HG03175 (cell line): ENCODE data around the gene SUGP2.
"Not testable (repeated sequence)": the region's sequence is repeated elsewhere in the genome, so short reads cannot be mapped to it uniquely, and the experiment has no call there.

ENCODE experiments used
- ATAC-seq: cut with Tn5 transposase; IDR thresholded peaks from one replicate; pipeline ENCODE4 v1.9.1; 2021; ENCODE audit warnings: mild to moderate bottlenecking, moderate library complexity; ENCODE audit not compliant: unreplicated experiment

SUGP2 gene

DNA sequence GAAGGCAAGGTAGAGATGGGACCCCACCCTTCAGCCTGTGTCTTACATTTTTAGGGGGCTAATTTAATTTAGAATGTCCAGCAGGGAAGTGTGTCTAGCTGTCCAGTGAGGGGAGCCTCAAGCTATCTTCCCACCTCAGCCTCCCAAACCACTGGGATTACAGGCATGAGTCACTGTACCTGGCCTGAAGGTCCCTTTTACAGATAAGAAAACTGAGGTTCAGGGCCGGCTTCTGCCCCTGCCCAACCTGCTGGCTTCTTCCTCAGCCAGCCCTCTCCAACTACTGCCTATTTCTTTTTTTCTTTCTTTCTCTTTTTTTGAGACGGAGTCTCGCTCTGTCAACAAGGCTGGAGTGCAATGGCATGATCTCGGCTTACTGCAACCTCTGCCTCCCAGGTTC, 72.9 kb downstream of the SUGP2 start:
- no peak for ATAC-seq

DNA sequence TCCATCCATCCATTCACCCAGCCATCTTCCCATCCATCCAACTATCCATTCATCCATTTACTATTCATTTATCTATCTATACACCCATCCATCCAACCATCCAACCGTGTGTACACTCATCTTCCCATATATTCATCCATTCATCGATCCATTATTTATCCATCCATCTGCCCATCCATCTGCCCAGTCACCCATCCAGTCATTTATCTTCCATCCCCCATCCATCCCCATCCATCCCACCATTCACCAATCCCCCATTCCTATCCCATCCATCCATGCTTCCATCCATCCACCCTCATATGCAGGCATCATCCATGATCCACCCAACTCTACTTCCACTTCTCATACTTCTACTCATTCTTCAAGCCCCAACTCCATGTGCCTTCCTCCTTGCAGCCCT, 78.3 kb downstream of the SUGP2 start:
- no peak for ATAC-seq

DNA sequence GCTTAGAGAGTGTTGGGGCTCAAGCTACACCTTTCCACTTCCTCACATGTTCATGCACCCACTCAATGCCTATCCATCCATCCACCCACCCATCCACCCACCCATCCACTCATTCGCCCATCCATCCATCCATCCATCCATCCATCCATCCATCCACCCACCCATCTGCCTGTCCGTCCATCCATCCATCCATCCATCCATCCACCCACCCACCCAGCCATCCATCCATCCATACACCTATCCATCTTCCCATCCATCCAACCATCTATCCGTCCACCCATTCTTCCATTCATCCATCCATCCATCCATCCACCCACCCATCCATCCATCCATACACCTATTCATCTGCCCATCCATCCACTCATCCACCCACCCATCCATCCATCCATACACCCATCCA, 79.2 kb downstream of the SUGP2 start:
- ATAC-seq = no peak

DNA sequence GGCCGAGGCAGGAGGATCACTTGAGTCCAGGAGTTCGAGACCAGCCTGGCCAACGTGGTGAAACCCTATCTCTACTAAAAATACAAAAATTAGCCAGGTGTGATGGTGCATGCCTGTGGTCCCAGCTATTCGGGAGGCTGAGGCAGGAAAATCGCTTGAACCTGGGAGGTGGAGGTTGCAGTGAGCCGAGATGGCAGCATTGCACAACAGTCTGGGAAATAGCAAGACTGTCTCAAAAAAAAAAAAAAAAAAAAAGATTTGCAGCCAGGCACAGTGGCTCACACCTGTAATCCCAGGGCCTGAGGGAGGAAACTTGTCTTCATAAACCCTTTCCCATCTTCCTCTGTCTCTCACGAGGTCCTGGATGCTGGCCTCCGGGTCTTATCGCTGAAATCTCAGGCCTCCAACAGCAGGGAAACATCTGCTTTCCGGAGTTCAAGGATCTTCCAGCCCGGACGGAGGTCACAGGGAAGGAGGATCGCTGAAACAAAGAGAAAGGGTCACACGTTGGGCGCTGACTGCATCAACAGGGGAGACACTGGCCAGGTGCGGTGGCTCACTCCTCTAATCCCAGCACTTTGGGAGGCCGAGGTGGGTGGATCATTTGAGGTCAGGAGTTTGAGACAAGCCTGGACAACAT, 80.8 kb downstream of the SUGP2 start:
- ATAC-seq = not testable (repeated sequence)

DNA sequence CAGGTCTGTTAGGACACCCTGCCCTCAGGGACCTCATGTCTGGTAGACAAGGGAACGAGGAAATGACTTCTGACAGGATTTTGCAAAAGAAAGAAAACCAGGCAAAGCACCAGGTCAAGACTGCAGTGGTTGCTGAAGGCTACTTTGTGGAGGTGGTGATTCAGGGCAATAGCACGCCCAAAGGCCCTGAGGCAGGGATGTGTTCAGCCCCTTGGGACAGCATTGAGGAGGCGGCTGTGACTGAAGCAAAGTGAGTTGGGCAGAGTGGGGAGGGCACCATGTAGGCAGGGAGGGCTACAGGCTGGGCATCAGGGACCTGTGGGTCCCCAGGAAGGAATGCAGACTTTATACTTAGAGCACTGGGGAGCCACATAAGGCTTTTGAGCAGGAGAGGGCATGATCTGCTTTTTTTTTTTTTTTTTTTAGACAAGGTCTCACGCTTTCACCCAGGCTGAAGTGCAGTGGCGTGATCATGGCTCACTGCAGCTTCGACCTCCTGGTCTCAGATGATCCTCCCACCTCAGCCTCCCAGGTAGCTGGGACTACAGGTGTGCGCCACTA, 81.5 kb downstream of the SUGP2 start:
- no peak for ATAC-seq

DNA sequence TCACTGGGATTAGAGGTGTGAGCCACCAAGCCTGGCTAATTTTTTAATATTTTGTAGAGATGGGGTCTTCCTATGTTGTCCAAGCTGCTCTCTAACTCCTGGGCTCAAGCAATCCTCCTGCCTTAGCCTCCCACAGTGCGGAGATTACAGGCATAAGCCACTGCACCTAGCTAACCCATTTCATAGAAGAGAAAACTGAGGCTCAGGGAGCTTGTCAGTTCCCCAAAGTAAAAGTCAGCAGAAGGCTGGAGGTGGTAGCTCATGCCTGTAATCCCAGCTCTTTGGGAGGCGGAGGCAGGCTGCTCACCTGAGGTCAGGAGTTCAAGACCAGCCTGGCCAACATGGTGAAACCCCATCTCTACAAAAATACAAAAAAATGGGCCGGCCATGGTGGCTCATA, 83.5 kb downstream of the SUGP2 start:
- no peak for ATAC-seq

DNA sequence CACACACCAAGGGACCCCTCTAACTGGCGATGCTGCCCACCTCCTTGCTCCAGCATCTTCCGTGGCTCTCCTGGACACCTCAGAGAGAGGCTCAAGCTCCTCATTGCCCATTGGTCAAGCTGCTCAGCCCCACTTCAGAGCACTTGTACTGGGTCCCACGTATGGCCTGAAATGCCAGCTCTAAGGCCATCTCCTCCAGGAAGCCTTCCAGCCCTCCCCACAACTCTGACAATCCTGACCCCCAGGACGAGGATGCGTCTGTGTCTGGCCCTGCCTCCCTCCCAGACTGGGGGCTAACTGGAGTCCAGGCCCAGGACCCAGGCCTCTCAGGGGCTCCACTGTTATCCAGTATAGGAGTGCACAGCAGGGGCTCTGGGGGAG, 84.4 kb downstream of the SUGP2 start:
- no peak for ATAC-seq

DNA sequence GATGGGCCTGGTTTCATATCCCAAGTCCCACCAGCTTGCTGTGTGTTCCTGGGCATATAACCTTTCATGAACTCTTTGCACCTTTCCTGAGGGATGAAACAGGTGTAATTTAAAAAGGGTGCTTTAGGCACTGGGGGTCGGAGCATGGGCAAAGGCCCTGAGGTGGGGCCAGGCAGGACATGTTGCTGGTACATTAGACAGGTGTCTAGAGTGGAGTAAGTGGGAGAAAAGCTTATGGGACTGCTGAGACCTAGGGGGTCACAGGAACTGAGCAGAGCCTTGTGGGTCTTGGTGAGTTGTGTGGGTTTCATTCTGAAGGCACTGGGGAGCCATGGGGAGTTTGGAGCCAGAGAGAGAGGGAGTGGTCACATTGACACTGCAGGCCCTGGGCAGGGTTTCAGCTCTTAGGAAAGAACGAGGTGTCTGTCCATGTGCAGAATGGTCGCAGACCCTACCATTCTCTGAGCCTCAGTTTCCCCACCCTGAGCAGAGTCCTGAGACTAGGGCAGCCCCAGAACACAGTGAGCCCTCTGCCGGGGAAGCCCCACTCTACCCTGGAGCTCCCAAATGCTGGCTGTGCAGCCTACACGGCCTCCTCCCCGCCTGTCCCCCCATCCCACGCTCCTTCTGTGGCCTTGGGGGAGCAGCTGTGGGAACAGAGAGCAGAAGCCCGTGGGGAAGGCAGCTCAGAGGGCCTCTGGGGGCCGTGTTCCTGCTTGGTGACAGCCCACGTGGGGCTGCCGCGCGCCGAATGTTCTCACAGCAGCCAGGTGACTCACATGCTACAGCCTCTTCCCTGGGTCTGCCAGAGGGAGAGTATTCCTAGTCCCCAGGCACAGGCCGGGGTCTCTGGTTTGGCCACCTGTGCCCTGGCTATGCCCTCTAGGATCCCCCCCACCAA, 85.0 kb downstream of the SUGP2 start:
- ATAC-seq = no peak

DNA sequence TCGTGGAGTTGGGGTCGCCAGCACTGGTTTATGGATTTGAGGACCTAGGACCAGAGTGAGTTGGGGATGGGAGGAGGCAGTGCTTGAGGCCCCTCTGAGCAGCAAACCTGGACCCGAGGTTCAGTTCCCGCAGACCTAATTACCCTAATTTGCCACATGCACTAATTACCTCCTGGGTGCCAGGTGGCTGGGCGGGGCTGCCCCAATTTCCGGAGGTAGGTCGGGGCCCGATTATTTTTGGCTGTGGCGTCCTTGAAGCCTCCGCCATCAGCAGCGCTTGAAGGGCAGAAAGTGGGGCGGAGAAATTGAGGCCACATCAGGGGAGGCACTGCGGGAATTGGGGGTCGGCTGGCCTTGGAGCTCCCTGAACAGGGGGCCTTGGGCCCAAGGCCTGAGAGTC, 86.4 kb downstream of the SUGP2 start:
- ATAC-seq = no peak

DNA sequence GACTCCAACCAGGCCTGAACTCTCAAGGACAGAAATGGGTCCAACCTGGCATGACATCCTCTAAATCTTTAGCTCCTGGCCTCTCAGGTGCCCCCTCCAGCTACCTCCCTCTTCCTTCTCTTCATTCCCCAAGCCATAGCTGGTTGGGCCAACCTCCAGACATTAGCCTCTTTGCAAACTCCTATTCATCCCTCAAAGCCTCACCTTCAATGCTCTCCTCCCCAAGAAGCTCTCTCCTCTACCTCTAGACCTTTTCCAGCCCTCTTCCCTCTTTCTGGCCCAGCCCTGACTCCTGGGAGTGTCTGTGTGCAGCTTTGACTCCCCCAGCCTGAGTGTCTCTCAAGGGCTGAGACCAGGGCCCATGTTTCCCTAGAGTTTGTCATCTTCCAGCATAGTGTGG, 87.0 kb downstream of the SUGP2 start:
- ATAC-seq = no peak

DNA sequence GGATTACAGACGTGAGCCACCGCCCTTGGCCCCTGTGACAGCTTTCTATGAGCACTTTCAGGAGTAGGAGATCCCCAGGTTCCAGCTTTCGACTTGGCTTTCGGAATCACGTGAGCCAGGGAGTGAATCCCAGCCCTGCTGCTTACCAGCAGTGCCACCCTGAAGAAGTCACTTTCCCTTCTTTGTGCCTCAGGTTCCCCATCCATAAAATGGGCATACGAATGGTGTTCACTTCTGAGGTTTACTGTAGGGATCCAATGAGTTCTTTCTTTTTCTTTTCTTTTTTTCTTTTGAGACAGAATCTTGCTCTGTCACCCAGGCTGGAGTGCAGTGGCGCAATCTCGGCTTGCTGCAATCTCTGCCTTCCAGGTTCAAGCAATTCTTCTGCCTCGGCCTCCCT, 88.0 kb downstream of the SUGP2 start:
- ATAC-seq = no peak

DNA sequence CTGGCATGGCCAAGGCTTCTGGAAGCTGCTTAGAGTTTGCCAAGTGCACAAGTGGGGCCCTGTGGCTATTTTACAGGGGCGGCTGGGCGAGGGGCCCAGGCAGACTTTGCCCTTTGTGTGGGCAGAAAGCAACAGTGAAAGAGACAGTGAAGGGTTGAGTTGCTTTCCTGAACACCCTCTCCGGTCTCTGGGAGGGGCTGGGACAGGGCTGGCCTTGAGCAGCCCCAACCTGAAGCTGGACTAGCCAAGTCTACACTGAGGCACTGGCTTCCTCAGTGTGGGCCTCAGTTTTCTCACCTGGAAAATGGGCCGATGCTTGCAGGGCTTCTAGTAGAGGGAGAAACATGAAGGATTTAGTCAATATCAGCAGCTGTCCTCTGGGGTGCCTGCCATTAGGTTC, 89.9 kb downstream of the SUGP2 start:
- no peak for ATAC-seq

DNA sequence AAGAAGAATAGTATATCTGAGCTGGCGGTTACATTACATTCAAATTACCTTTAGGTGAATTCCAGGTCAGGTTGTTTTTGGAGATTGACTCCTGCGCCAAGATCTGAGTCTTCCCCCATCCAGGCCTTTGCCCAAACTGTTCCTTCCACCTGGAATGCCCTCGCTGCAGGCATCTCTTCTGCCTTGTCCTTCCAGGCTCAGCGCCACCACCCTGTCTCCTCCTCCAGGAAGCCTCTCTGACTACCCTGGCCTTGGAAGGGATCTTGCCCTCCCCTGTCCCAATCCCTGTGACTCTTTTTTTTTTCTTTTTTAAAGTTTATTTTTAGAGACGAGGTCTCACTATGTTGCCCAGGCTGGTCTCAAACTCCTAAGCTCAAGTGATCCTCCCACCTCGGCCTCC, 90.6 kb downstream of the SUGP2 start:
- ATAC-seq = no peak

DNA sequence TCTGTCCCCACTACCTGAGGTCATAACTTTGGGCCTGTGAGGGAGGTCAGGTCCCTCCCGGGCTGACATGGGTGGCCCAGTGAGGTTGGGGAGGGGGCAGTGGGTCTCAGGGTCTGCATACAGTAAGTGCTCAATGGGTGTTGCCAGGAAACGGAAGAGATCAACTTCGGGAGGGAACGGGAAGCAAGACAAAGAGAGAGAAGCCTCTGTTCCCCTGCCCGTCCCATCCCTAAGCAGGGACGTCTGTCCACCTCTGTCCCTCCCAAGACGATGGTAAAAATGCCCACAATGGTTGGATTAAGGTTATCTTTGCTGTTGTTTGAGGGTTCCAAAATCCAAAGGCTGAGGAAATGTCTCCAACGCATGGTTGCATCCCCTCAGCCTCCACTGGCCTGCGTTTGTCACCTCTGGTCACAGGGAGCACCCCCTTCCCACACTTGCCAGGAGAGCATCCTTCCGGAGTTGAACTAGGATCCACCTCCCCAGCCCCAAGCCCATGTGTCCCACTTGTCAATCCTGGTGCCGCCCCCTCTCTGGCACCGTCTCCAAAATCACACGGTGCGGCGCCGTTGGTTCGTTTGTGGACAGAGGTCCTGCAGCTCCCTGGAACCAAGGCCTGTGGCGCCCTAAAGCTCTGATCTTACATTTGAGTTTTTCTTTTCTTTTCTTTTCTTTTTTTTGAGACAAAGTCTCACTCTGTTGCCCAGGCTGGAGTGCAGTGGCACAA, 91.5 kb downstream of the SUGP2 start:
- no peak for ATAC-seq
